HG02642 (cell line): ENCODE results near the gene PCDHB12.
"Not testable (repeated sequence)": the region's sequence is repeated elsewhere in the genome, so short reads cannot be mapped to it uniquely, and the experiment has no call there.

Source experiments
- ATAC-seq: cut with Tn5 transposase; IDR thresholded peaks from one replicate; pipeline ENCODE4 v1.9.1; 2021; ENCODE audit warnings: mild to moderate bottlenecking; ENCODE audit not compliant: unreplicated experiment, poor library complexity

PCDHB12 gene

DNA sequence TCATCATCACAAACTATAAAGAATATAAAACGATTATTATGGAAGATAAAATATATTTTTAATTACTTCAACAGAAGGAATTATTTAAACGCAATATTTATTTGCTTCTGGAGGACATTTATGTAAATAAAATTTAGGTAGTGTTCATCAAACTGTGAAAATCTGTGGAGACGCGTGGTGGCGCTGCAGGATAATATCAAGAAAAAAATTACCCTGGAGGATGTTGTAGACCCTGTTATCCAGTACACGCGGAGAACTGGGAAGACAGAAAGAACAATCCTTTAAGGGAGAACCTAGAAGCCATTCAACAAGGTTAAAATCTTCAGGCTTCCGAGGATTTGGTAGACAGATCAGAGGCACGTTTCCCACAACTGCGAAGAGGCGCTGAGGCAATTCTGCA, at the start of gene PCDHB12:
PCDHB12 (plus strand) TSS at position 242 of the 400 bp plus-strand sequence. CDS start 189 bp downstream, outside the sequence.
- ATAC-seq: no peak

GRCh38 chr5:141172381-141173204, 35.9 kb upstream of the PCDHB12 start, which contains the start of gene PCDHB7:
Gene PCDHB7 (plus strand): TSS chr5:141172644. CDS start chr5:141172836, 192 bp downstream.
- ATAC-seq: no peak

- not testable (repeated sequence) for ATAC-seq
These were observed 34.0 kb upstream of the PCDHB12 start for GRCh38 chr5:141174291-141175104.

DNA sequence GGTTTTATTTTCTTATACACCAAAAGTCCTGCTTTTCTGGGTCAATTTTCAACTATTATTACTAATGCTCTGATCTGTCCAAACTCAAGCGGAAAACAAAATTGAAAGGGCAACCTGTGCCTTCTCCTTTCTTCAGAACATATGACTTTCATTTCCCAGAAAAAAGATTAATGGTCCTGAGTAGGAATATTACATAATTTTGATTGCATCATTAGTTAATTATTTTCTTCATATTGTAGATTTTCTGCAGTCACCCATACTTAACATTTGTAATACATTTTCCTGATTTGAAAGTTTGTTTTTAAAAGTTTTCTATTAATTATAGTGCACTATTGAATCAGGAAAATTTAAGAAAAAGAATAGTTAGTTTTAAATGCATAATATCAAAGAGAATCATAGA, 32.6 kb upstream of the PCDHB12 start:
- no peak for ATAC-seq

GRCh38 chr5:141177577-141178191, 30.8 kb upstream of the PCDHB12 start, which contains the start of gene PCDHB8:
Gene PCDHB8 (plus strand): TSS chr5:141177790. CDS start chr5:141178035, 245 bp downstream.
- not testable (repeated sequence) for ATAC-seq

DNA sequence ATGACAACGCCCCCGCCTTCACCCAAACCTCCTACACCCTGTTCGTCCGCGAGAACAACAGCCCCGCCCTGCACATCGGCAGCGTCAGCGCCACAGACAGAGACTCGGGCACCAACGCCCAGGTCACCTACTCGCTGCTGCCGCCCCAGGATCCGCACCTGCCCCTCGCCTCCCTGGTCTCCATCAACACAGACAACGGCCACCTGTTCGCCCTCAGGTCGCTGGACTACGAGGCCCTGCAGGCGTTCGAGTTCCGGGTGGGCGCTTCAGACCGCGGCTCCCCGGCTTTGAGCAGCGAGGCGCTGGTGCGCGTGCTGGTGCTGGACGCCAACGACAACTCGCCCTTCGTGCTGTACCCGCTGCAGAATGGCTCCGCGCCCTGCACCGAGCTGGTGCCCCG, 29.1 kb upstream of the PCDHB12 start:
- not testable (repeated sequence) for ATAC-seq

DNA sequence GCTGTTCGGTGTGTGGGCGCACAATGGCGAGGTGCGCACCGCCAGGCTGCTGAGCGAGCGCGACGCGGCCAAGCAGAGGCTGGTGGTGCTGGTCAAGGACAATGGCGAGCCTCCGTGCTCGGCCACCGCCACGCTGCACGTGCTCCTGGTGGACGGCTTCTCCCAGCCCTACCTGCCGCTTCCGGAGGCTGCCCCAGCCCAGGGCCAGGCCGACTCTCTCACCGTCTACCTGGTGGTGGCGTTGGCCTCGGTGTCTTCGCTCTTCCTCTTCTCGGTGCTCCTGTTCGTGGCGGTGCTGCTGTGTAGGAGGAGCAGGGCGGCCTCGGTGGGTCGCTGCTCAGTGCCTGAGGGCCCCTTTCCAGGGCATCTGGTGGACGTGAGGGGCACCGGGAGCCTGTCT, 28.6 kb upstream of the PCDHB12 start:
- ATAC-seq: not testable (repeated sequence)

GRCh38 chr5:141180313-141180712, 28.2 kb upstream of the PCDHB12 start:
- no peak for ATAC-seq

- ATAC-seq: no peak
These were observed 26.3 kb upstream of the PCDHB12 start, which contains the start of gene PCDHB16 for GRCh38 chr5:141182248-141182647. Gene PCDHB16 (plus strand): TSS chr5:141182387. CDS start chr5:141182560, 173 bp downstream.

GRCh38 chr5:141184117-141184855, 24.2 kb upstream of the PCDHB12 start:
- not testable (repeated sequence) for ATAC-seq

DNA sequence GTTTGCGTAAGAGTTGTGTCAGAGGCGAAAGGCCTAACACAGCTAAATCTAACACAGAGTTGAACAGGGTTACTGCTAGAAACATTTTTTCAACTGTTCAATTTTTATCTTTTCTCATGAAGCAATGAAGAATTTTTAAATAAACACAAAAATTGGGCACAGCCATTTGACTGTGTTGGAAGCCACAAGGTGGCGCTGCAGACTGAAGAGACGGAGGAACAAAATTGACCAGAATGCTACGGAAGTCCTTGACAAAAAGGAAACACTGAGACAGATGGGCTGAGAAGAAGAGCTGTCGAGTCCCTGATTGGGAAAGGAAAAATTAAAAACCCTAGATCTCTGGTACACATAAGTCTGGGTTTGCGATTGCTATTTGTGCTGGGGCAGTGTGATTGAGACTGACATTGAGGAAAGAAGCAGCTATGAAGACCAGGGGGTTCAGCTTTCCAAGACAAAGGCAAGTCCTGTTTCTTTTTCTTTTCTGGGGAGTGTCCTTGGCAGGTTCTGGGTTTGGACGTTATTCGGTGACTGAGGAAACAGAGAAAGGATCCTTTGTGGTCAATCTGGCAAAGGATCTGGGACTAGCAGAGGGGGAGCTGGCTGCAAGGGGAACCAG, 21.5 kb upstream of the PCDHB12 start, which contains the start of gene PCDHB9:
PCDHB9 (plus strand) TSS at position 265 of the 616 bp plus-strand sequence; CDS start at position 423, 158 bp downstream.
- no peak for ATAC-seq

DNA sequence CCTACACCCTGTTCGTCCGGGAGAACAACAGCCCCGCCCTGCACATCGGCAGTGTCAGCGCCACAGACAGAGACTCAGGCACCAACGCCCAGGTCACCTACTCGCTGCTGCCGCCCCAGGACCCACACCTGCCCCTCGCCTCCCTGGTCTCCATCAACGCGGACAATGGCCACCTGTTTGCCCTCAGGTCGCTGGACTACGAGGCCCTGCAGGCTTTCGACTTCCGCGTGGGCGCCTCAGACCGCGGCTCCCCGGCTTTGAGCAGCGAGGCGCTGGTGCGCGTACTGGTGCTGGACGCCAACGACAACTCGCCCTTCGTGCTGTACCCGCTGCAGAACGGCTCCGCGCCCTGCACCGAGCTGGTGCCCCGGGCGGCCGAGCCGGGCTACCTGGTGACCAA, 19.8 kb upstream of the PCDHB12 start:
- ATAC-seq: not testable (repeated sequence)

DNA sequence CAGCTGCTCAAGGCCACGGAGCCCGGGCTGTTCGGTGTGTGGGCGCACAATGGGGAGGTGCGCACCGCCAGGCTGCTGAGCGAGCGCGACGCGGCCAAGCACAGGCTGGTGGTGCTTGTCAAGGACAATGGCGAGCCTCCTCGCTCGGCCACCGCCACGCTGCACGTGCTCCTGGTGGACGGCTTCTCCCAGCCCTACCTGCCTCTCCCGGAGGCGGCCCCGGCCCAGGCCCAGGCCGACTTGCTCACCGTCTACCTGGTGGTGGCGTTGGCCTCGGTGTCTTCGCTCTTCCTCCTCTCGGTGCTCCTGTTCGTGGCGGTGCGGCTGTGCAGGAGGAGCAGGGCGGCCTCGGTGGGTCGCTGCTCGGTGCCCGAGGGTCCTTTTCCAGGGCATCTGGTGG, 19.4 kb upstream of the PCDHB12 start:
- not testable (repeated sequence) for ATAC-seq

- ATAC-seq: no peak
These were observed 16.3 kb upstream of the PCDHB12 start, which contains the start of gene PCDHB10 for GRCh38 chr5:141192110-141192725. Gene PCDHB10 (plus strand): TSS chr5:141192353. CDS start chr5:141192553, 200 bp downstream.

DNA sequence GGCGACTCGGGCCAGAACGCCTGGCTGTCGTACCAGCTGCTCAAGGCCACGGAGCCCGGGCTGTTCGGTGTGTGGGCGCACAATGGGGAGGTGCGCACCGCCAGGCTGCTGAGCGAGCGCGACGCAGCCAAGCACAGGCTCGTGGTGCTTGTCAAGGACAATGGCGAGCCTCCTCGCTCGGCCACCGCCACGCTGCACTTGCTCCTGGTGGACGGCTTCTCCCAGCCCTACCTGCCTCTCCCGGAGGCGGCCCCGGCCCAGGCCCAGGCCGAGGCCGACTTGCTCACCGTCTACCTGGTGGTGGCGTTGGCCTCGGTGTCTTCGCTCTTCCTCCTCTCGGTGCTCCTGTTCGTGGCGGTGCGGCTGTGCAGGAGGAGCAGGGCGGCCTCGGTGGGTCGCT, 14.2 kb upstream of the PCDHB12 start:
- not testable (repeated sequence) for ATAC-seq

DNA sequence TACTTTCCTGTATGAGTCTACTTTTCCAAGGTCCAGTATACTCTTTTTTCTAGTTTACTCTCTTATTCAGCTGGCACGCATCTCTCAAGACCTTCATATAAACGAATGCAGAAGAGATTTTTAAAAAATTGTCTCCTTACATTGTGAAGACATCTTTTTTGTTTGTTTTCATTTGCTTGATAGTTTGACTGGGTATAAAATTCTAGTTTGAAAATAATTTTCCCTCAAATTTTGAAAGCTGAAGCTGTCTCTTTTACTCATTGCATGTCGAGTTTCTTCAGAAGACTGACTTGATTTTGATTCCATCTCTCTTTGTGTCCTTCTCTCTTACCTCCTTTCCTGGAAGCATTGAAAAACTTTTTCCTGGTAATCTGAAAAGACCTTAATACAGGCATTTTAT, 12.2 kb upstream of the PCDHB12 start:
- no peak for ATAC-seq

DNA sequence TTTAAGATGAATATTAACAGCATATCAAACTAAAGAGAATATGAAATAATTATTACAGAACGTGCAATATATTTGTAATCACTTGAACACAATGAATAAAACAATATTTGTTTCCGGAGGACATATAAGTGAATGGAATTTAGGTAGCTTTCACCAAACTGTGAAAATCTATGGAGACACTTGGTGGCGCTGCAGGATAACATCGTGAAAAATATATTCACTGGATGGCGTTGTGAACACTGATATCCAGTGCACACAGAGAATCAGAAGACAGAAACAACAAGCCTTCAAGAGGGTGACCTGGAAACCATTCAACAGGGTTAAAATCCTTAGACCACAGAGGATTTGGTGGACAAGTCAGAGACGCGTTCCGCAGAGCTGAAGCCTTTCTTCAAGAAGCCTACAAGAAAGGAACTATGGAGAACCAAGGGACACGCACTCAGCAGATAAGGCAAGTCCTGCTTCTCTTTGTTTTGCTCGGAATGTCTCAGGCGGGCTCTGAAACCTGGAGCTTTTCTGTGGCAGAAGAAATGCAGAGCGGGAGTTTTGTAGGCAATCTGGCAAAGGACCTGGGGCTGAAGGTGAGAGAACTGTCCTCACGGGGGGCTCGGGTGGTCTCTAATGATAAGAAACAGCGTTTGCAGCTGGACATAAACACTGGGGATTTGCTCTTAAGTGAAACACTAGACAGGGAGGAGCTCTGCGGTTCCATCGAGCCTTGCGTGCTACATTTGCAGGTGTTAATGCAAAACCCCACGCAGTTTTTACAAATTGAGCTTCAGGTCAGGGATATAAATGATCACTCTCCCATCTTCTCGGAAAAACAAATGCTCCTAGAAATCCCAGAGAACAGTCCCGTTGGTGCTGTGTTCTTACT, 8.9 kb upstream of the PCDHB12 start, which contains the start of gene PCDHB11:
PCDHB11 (plus strand) TSS at position 269 of the 877 bp plus-strand sequence; CDS start at position 417, 148 bp downstream.
- no peak for ATAC-seq
